HG02588 (cell line): ENCODE measurements around the gene ARID5B.

Source experiments
- ATAC-seq: cut with Tn5 transposase; IDR thresholded peaks from one replicate; pipeline ENCODE4 v1.9.1; 2021; ENCODE audit warnings: mild to moderate bottlenecking, moderate library complexity; ENCODE audit not compliant: unreplicated experiment

ARID5B gene

GRCh38 chr10:61903221-61903927 lies 1.9 kb downstream of the ARID5B start:
- peak; percentile 53 for ATAC-seq

GRCh38 chr10:61903928-61904344 lies 2.4 kb downstream of the ARID5B start:
- ATAC-seq: no peak

- ATAC-seq: peak; percentile 40
Measured at GRCh38 chr10:61904733-61905725, 3.5 kb downstream of the ARID5B start.

GRCh38 chr10:61905837-61906561 lies 4.5 kb downstream of the ARID5B start:
- no peak for ATAC-seq

GRCh38 chr10:61906562-61906901 lies 5.0 kb downstream of the ARID5B start:
- ATAC-seq: no peak

GRCh38 chr10:61907011-61907410 lies 5.5 kb downstream of the ARID5B start:
- ATAC-seq: no peak

- no peak for ATAC-seq
Measured at GRCh38 chr10:61907587-61907986, 6.1 kb downstream of the ARID5B start.

- no peak for ATAC-seq
Measured at GRCh38 chr10:61910226-61910805, 8.8 kb downstream of the ARID5B start.

GRCh38 chr10:61910894-61911293 lies 9.4 kb downstream of the ARID5B start:
- ATAC-seq: no peak

GRCh38 chr10:61911425-61911824 lies 9.9 kb downstream of the ARID5B start:
- no peak for ATAC-seq

- ATAC-seq: no peak
Measured at GRCh38 chr10:61912981-61913380, 11.5 kb downstream of the ARID5B start.

- ATAC-seq: no peak
Measured at GRCh38 chr10:61918140-61918539, 16.6 kb downstream of the ARID5B start.

GRCh38 chr10:61918989-61919388 lies 17.5 kb downstream of the ARID5B start:
- ATAC-seq: no peak

GRCh38 chr10:61919646-61920215 lies 18.2 kb downstream of the ARID5B start:
- ATAC-seq: no peak

- no peak for ATAC-seq
Measured at GRCh38 chr10:61921143-61921542, 19.6 kb downstream of the ARID5B start.

- ATAC-seq: no peak
Measured at GRCh38 chr10:61923210-61923949, 21.9 kb downstream of the ARID5B start.

GRCh38 chr10:61923950-61924274 lies 22.4 kb downstream of the ARID5B start:
- ATAC-seq: no peak

- ATAC-seq: no peak
Measured at GRCh38 chr10:61929555-61929954, 28.1 kb downstream of the ARID5B start.

- no peak for ATAC-seq
Measured at GRCh38 chr10:61931620-61932332, 30.3 kb downstream of the ARID5B start.
